ENCODE measurements around the gene LRP5.
"Not testable (repeated sequence)": the region's sequence is repeated elsewhere in the genome, so short reads cannot be mapped to it uniquely, and the experiment has no call there.

Gene LRP5

GRCh38 chr11:68413591-68413999 lies 101.2 kb downstream of the LRP5 start:
- in situ Hi-C loops (cut with HindIII; ENCODE audit: low sequenced_read_pairs) = no loop called here

- in situ Hi-C loops (cut with HindIII; ENCODE audit: low sequenced_read_pairs) = no loop called here
These were observed 102.3 kb downstream of the LRP5 start for GRCh38 chr11:68414496-68415221.

GRCh38 chr11:68416070-68416578 lies 103.7 kb downstream of the LRP5 start:
- in situ Hi-C loops (cut with HindIII; ENCODE audit: low sequenced_read_pairs) = no loop called here

GRCh38 chr11:68418648-68419047 lies 106.3 kb downstream of the LRP5 start:
- in situ Hi-C loops (cut with HindIII; ENCODE audit: low sequenced_read_pairs) = no loop called here

- in situ Hi-C loops (cut with HindIII; ENCODE audit: low sequenced_read_pairs) = no loop called here
These were observed 107.8 kb downstream of the LRP5 start for GRCh38 chr11:68420171-68420570.

GRCh38 chr11:68423481-68423880 lies 111.1 kb downstream of the LRP5 start:
- in situ Hi-C loops (cut with HindIII; ENCODE audit: low sequenced_read_pairs) = no loop called here

GRCh38 chr11:68424101-68424632 lies 111.8 kb downstream of the LRP5 start:
- in situ Hi-C loops (cut with HindIII; ENCODE audit: low sequenced_read_pairs) = no loop called here

GRCh38 chr11:68424981-68425865 lies 112.8 kb downstream of the LRP5 start:
- in situ Hi-C loops (cut with HindIII; ENCODE audit: low sequenced_read_pairs) = no loop called here

- in situ Hi-C loops (cut with HindIII; ENCODE audit: low sequenced_read_pairs) = no loop called here
These were observed 113.5 kb downstream of the LRP5 start for GRCh38 chr11:68425866-68426380.

- in situ Hi-C loops (cut with HindIII; ENCODE audit: low sequenced_read_pairs) = no loop called here
These were observed 117.3 kb downstream of the LRP5 start for GRCh38 chr11:68429661-68430060.

- in situ Hi-C loops (cut with HindIII; ENCODE audit: low sequenced_read_pairs) = no loop called here
These were observed 118.0 kb downstream of the LRP5 start for GRCh38 chr11:68430384-68430783.

- in situ Hi-C loops (cut with HindIII; ENCODE audit: low sequenced_read_pairs) = no loop called here
These were observed 118.4 kb downstream of the LRP5 start for GRCh38 chr11:68430801-68431200.

- in situ Hi-C loops (cut with HindIII; ENCODE audit: low sequenced_read_pairs) = no loop called here
These were observed 119.7 kb downstream of the LRP5 start for GRCh38 chr11:68431984-68432645.

GRCh38 chr11:68432874-68433273 lies 120.5 kb downstream of the LRP5 start:
- in situ Hi-C loops (cut with HindIII; ENCODE audit: low sequenced_read_pairs) = no loop called here

GRCh38 chr11:68433541-68433940 lies 121.2 kb downstream of the LRP5 start:
- in situ Hi-C loops (cut with HindIII; ENCODE audit: low sequenced_read_pairs) = no loop called here

GRCh38 chr11:68434159-68434558 lies 121.8 kb downstream of the LRP5 start:
- in situ Hi-C loops (cut with HindIII; ENCODE audit: low sequenced_read_pairs) = not testable (repeated sequence)

GRCh38 chr11:68436162-68436888 lies 123.9 kb downstream of the LRP5 start:
- in situ Hi-C loops (cut with HindIII; ENCODE audit: low sequenced_read_pairs) = no loop called here

GRCh38 chr11:68436985-68437926 lies 124.9 kb downstream of the LRP5 start:
- in situ Hi-C loops (cut with HindIII; ENCODE audit: low sequenced_read_pairs) = no loop called here

All from DLD1 (cell line).